Suppressor macrophage treated with lipopolysaccharide for 1 hour (primary cell): ENCODE data around the gene XRCC3.
A peak's percentile ranks its signal among the peaks of the same experiment; 100 is the strongest.

Experiments used
- DNase-seq, 3 donors: peaks; one replicate each; pipeline ENCODE4 v3.0.0-alpha.2; 2020 to 2022

The XRCC3 gene

GRCh38 chr14:103725001-103725682, 9.9 kb upstream of the XRCC3 start:
- DNase-seq = no peak

GRCh38 chr14:103724116-103724515, 8.9 kb upstream of the XRCC3 start:
- no peak for DNase-seq

GRCh38 chr14:103723748-103724081, 8.5 kb upstream of the XRCC3 start:
- DNase-seq = no peak

DNA sequence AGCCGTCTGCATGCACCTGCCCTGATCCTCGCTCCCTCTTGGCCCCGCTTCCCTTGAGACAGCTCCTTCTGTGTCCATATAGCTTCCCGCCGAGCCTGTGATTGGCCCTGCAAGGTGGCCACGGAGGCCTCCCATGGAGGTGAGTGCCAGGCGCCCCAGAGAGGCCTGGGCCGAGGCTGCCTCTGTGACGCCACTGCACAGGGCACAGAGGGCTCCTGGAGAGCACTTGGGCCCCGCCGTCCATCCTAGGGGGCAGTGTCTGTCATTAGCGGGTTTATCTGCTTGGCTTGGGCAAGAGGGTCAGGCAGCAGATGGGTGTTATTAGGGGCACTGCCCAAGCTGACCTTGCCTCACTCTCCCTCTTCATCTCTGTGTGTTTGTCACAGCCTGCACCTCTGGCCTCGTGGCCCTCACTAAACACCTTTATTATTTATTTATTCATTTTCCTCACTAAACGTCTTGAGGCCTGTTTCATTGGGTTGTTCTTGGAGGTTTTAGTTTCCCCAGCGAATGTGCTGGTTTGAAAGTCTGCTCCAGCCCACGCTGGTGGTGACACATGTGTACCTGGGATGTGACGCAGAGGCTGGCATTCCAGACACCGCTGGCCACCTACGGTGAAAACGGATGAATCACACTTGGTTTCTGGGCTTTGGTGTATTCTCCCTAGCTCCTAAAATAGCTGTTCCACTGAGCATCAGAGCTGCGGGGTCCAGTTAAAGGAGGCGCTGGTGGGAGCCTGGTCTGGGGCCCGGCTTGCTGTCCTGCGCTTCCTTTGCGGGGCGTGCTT, 6.3 kb upstream of the XRCC3 start:
- DNase-seq = no peak

GRCh38 chr14:103719751-103720150, 4.5 kb upstream of the XRCC3 start:
- DNase-seq = no peak

DNA sequence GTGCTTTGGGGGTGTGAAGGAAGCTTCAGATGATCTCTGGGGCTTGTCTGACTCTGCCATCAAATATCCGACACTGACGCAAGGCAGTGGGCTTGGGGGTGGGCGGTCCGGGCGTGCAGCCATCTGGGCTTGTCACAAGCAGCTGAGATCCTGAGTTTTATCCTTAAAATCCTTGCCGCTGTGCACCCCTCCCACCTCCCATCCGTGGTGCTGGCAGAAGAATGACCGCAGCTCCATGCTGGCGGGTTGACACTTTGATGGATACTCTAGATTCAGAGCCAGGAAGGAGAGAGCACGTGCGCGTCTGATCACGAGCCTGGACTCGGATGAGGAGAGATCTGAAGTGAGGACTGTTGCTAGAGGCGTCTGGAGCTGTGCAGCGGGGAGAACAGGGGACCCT, 3.3 kb upstream of the XRCC3 start:
- DNase-seq = no peak

- DNase-seq = no peak
Observed at GRCh38 chr14:103716899-103717411, 1.7 kb upstream of the XRCC3 start.

DNA sequence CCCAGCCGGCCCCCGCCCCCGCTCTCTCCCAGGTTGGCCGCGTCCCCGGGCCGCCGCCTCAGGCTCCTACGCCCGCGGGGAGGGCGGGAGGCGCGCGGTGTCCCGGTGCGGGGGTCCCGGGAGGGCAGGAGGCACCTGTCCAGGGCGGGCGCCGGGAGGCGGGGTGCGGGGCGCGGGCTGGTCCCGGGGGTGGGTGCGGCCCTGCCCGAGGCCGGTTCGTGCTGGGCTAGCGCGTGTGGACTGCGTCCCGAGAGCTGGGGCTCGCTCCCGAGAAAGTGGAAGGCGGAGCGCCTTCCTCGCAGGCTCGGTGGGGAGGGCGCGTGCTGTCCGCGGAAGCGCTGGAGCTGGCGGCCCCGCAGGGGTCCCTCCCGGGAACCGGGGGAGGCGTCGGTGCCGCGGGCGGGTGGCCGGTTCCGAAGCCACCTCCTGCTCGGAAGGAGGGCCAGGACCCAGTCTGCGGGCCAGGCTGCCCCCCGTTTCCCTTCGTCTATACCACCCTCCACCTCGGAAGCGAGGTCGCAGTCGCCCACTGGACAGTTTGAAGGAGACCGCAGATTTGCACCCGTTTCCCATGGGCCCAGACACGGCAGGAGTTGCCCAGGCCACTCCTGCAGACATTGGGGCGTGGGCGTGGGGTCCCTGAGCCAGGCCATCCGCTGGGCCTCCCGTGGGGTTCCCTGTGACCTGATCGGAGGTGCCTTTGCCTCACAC, 995 bp upstream of the XRCC3 start:
- DNase-seq = peak; percentile 44 to 70 (median 45)

DNA sequence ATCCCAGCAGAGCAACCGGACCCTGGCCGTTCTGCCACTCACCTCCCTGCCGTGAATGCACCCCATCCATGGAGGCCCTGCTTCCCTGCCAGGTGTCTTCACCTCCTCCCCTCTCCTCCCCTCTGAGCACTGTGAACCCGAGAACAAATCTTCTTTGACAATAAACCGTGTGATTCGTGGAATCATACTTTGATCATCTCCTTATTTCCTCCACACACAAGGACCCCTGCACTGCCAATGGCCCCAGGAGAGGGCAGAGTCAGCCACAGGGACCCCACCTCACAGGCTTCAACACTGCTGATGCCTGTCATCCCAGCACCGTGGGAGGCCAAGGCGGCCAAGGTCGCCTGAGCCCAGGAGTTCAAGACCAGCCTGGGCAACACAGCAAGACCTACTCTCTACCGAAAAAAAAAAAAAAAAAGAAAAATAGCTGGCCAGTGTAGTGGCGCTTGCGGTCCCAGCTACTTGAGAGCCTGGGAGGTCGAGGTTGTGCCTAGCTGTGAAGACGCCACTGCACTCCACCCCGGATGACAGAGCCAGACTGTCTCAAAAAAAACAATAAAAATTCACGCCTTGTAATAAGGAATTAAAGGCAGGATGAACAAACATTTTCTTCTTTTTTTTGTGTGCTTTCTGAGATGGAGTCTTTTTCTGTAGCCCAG, 1.1 kb downstream of the XRCC3 start:
- DNase-seq = no peak

DNA sequence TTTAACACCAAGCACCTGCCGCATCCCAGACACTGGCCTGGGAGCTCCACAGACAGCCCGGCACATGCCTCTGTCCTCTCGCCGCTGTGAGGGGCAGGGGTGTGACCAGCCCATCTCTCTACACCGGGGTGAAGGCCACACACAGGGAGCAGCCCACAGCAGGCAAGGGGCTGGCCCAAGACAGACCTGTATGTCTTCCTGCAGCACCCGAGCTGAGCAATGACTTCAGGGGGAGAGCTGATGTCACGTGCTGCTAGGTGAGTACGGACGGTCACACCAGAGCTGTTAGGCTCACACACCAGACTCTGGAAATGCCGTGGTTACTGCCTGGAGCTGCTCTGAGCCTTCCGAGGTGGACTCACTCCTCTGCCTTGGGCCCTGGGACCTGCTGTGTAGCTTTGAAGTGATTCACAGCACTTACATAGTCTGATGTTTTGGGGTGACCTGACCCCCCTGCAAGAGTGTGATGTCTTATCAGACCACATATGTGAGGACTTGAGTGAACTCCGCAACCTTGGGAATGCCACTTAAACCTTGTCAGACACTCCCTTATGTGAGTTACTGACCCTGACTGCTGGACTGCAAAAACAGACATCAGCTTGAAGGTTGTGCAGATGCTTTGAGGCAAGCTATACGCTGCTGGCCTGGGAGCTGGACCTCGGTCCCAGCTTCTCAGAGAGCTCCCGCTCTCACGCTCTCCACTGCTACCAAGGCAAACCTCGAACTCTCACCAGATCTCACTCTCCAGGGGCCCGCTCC, 1.8 kb downstream of the XRCC3 start:
- no peak for DNase-seq

- no peak for DNase-seq
Observed at GRCh38 chr14:103712633-103713247, 2.5 kb downstream of the XRCC3 start.

DNA sequence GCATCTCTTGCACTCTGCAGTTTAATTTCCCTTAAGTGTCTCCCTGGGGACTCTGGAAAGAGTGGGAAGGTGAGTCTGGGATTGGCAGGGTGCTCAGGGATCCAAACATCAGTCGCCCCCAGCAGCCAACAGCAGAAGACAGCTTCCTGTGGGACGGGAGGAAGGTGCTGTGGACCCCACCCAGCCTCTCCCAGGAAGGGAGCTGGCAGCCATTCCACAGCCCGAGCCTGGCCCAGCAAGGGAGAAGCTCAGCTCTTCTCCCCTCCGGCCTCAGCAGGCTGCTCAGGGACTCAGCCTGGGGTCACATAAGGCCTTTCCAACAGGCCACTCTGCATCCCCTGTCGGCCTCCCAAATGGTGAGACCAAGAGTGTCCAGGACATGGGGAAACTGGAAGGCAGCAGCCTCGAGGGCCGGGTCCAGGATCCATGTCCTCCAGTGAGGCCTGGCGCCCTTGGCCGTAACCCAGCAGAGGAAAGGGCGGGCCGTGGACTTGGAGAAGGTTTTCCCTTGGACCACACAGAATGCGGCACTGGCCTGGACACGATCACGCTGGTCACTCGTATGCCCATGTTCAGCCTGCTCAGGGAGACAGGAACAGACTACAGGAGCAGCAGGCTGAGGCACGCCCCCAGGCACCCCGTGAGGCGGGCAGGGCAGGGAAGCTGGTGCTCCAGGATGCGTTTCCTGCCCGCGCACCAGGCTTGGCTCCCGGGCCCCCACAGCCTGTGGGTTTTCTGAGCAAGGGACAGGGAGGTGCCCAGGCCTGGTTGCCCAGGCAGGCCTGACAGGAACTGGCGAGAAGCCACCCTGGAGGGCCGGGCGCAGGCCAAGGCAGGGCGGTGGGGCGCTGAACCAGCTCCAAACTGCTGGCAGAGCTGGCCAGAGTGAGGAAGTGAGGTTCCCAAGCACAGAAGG, 3.5 kb downstream of the XRCC3 start:
- DNase-seq = no peak

- no peak for DNase-seq
Observed at GRCh38 chr14:103710771-103711377, 4.4 kb downstream of the XRCC3 start.

- no peak for DNase-seq
Observed at GRCh38 chr14:103709814-103710213, 5.4 kb downstream of the XRCC3 start.

DNA sequence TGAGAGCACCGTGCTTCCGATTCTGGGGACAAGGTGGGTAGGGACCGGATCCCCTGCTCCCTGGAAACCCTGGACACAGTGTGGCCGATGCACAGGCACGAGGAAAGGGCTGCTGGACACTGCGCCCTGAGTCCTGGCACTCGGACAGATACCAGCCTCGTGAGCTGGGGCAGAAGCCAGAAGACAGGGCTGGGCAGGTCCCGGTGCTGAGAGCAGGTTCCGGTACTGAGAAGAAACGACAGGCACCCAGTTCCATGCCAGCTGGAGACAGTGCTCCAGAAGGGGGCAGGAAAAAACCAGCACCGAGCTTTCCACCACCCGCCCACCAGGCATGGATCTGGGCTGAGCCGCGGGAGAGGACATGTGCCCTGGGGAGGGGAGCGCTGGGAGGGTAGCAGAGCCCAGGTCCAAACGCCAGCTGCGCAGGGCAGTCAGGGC, 6.5 kb downstream of the XRCC3 start:
- no peak for DNase-seq

GRCh38 chr14:103707329-103708263, 7.7 kb downstream of the XRCC3 start:
- DNase-seq = no peak

- DNase-seq = no peak
Observed at GRCh38 chr14:103706551-103707328, 8.5 kb downstream of the XRCC3 start.
